Measurements from ENCODE around the gene PPP1R13B.

DNA sequence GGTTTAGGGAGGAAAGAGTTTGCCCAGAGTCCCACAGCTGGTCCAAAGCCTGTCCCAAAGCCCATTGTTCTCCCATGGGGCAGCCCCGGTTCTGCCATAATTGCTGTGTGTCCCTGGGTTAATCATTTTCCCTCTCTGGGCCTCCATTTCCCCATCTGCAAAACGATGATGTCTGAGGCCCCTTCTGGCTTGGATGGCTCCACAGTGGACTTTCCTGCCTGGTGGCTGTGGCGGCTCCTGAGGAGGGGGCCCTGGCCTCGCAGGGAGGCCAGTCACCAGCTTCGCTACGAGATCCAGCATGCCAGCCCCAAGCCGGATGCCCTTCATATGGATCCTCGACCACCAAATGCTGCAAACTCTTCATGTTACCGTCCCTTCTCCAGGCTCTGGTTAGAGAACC, 37.5 kb upstream of the PPP1R13B start:
- TF ChIP-seq, protein P1, sequence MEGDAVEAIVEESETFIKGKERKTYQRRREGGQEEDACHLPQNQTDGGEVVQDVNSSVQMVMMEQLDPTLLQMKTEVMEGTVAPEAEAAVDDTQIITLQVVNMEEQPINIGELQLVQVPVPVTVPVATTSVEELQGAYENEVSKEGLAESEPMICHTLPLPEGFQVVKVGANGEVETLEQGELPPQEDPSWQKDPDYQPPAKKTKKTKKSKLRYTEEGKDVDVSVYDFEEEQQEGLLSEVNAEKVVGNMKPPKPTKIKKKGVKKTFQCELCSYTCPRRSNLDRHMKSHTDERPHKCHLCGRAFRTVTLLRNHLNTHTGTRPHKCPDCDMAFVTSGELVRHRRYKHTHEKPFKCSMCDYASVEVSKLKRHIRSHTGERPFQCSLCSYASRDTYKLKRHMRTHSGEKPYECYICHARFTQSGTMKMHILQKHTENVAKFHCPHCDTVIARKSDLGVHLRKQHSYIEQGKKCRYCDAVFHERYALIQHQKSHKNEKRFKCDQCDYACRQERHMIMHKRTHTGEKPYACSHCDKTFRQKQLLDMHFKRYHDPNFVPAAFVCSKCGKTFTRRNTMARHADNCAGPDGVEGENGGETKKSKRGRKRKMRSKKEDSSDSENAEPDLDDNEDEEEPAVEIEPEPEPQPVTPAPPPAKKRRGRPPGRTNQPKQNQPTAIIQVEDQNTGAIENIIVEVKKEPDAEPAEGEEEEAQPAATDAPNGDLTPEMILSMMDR (IDR thresholded peaks at IDR 0.05; ENCODE audit: low read depth, low read length), result no peak
- TF ChIP-seq POLR2A (IDR thresholded peaks at IDR 0.05; ENCODE audit: extremely low read depth, insufficient read length), result no peak
- TF ChIP-seq, protein P2, sequence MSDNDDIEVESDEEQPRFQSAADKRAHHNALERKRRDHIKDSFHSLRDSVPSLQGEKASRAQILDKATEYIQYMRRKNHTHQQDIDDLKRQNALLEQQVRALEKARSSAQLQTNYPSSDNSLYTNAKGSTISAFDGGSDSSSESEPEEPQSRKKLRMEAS (IDR thresholded peaks at IDR 0.05; ENCODE audit: low read depth, low read length), result no peak

Measured in NB4 (cell line).